Tibial nerve (tissue), 4 donors: ENCODE measurements around the gene NDUFA9. TPM values are rescaled to one million over a fixed set of nuclear protein-coding genes. Genes with fewer than 3 reads are reported as not detected.

Experiments used
- DNase-seq, 2 donors: peaks; one replicate each; pipeline ENCODE4 v3.0.0-alpha.2; 2019; ENCODE audit warnings: low spot score in 2 of 2
- H3K27ac ChIP-seq, 4 donors: fragments of 200-600 bp; sonication (generic) in 3 of 4; one replicate each; pipeline ENCODE4 v1.5.1; 2017 to 2019; ENCODE audit warnings: mild to moderate bottlenecking in 1 of 4
- H3K27me3 ChIP-seq, 2 donors: fragments of 200-600 bp; sonication (generic) in 1 of 2; one replicate each; pipeline versions ENCODE4 v1.5.1 to v1.6.0; 2017 to 2019
- H3K36me3 ChIP-seq, 3 donors: fragments of 200-600 bp; sonication (generic); one replicate each; pipeline ENCODE4 v1.5.1; 2018 to 2019
- H3K4me1 ChIP-seq, 4 donors: fragments of 200-600 bp; sonication (generic) in 3 of 4; one replicate each; pipeline ENCODE4 v1.5.1; 2017 to 2019
- H3K4me3 ChIP-seq, 4 donors: fragments of 200-600 bp; sonication (generic) in 3 of 4; one replicate each; pipeline ENCODE4 v1.5.1; 2017 to 2019; ENCODE audit warnings: mild to moderate bottlenecking in 1 of 4, moderate library complexity in 1 of 4
- H3K9me3 ChIP-seq, 4 donors: fragments of 200-600 bp; sonication (generic) in 3 of 4; one replicate each; pipeline ENCODE4 v1.5.1; 2017 to 2019
- CTCF ChIP-seq, 5 experiments: fragments of 200-600 bp in 3 of 5; fragments of 450-650 bp in 2 of 5; sonication (generic) in 3 of 5; IDR thresholded peaks; one replicate each; pipeline ENCODE4 v1.5.1; 2016 to 2019; ENCODE audit warnings: antibody characterized with exemption in 5 of 5, mild to moderate bottlenecking in 3 of 5, moderate library complexity in 2 of 5
- EP300 ChIP-seq, 2 donors: sonication (generic); formaldehyde crosslinking; IDR thresholded peaks; one replicate each; pipeline ENCODE4 v1.6.1; 2017; ENCODE audit warnings: antibody characterized with exemption in 2 of 2, mild to moderate bottlenecking in 1 of 2
- POLR2A ChIP-seq, 2 donors: fragments of 450-650 bp; IDR thresholded peaks; one replicate each; pipeline ENCODE4 v1.6.1; 2017; ENCODE audit warnings: antibody characterized with exemption in 2 of 2, mild to moderate bottlenecking in 2 of 2, moderate library complexity in 2 of 2
- WGBS, 2 donors: methylation state at CpG; one replicate each; pipeline ENCODE4 v1.1.5; 2018; 5-methylcytosine and 5-hydroxymethylcytosine counted together
- total RNA-seq, 4 donors: library from RNA; depleted of rRNA; stranded (reverse); fragments of >200 nt; gene quantifications; one replicate each; pipeline ENCODE4 v1.1.0, GENCODE V29; 2016

Gene NDUFA9
- total RNA-seq, 4 donors from 2014 or later: 14.0 to 34.5 (median 29.4) TPM

GRCh38 chr12:4607056-4607455 lies 41.9 kb upstream of the NDUFA9 start:
- TF ChIP-seq CTCF (IDR thresholded peaks at IDR 0.05) (no peak), EP300 (IDR thresholded peaks at IDR 0.05) (no peak), POLR2A (IDR thresholded peaks at IDR 0.05) (no peak)
- H3K27ac ChIP-seq: no peak overlapping the region
- H3K36me3 ChIP-seq: peaks cover 0 to 34% (median 0%) of the 10 kb centered on the region in 3 donors
- H3K9me3 ChIP-seq: no peaks in the 10 kb centered on the region
- H3K27me3 ChIP-seq: no peaks in the 10 kb centered on the region
- 56 to 79% methylated on average over 3 of the region's 3 CpGs for WGBS, 2 donors
- no peak overlapping the region for H3K4me3 ChIP-seq
- DNase-seq: no peak
- H3K4me1 ChIP-seq: peaks cover 4 to 20% (median 12%) of the 10 kb centered on the region in 4 donors

GRCh38 chr12:4609071-4609470 lies 39.8 kb upstream of the NDUFA9 start:
- no peak overlapping the region for H3K4me3 ChIP-seq
- H3K27me3 ChIP-seq: no peaks in the 10 kb centered on the region
- WGBS, 2 donors: 91 to 92% methylated on average over 9 of the region's 9 CpGs
- H3K4me1 ChIP-seq: peaks cover 4 to 20% (median 12%) of the 10 kb centered on the region in 4 donors
- peaks cover 0 to 54% (median 6%) of the 10 kb centered on the region in 3 donors for H3K36me3 ChIP-seq
- TF ChIP-seq CTCF (IDR thresholded peaks at IDR 0.05) (no peak), POLR2A (IDR thresholded peaks at IDR 0.05) (no peak), EP300 (IDR thresholded peaks at IDR 0.05) (no peak)
- no peaks in the 10 kb centered on the region for H3K9me3 ChIP-seq
- no peak for DNase-seq
- H3K27ac ChIP-seq: no peak overlapping the region

GRCh38 chr12:4610481-4610880 lies 38.4 kb upstream of the NDUFA9 start:
- H3K4me3 ChIP-seq: no peak overlapping the region
- H3K9me3 ChIP-seq: no peaks in the 10 kb centered on the region
- no peaks in the 10 kb centered on the region for H3K27me3 ChIP-seq
- H3K4me1 ChIP-seq: peaks cover 3 to 16% (median 9%) of the 10 kb centered on the region in 4 donors
- peaks cover 0 to 68% (median 6%) of the 10 kb centered on the region in 3 donors for H3K36me3 ChIP-seq
- WGBS, 2 donors: 64 to 73% methylated on average over 4 of the region's 4 CpGs
- H3K27ac ChIP-seq: no peak overlapping the region
- TF ChIP-seq EP300 (IDR thresholded peaks at IDR 0.05) (no peak), CTCF (IDR thresholded peaks at IDR 0.05) (no peak), POLR2A (IDR thresholded peaks at IDR 0.05) (no peak)
- DNase-seq: no peak

- peaks cover 0 to 55% (median 6%) of the 10 kb centered on the region in 3 donors for H3K36me3 ChIP-seq
- H3K9me3 ChIP-seq: no peaks in the 10 kb centered on the region
- no peaks in the 10 kb centered on the region for H3K4me1 ChIP-seq
- no peak overlapping the region for H3K4me3 ChIP-seq
- H3K27me3 ChIP-seq: no peaks in the 10 kb centered on the region
- no peak for TF ChIP-seq CTCF (IDR thresholded peaks at IDR 0.05)
- TF ChIP-seq POLR2A (IDR thresholded peaks at IDR 0.05): no peak
- no peak for TF ChIP-seq EP300 (IDR thresholded peaks at IDR 0.05)
- H3K27ac ChIP-seq: no peak overlapping the region
- WGBS, 2 donors: 87% methylated on average over 9 of the region's 9 CpGs
- DNase-seq: no peak
Observed at GRCh38 chr12:4615667-4616066, 33.2 kb upstream of the NDUFA9 start.

- DNase-seq: no peak
- 94 to 95% methylated on average over 3 of the region's 3 CpGs for WGBS, 2 donors
- no peaks in the 10 kb centered on the region for H3K27me3 ChIP-seq
- no peaks in the 10 kb centered on the region for H3K4me1 ChIP-seq
- no peak overlapping the region for H3K27ac ChIP-seq
- no peak overlapping the region for H3K4me3 ChIP-seq
- TF ChIP-seq CTCF (IDR thresholded peaks at IDR 0.05): no peak
- no peak for TF ChIP-seq EP300 (IDR thresholded peaks at IDR 0.05)
- TF ChIP-seq POLR2A (IDR thresholded peaks at IDR 0.05): no peak
- H3K9me3 ChIP-seq: no peaks in the 10 kb centered on the region
- H3K36me3 ChIP-seq: no peaks in the 10 kb centered on the region
Observed at GRCh38 chr12:4621511-4621910, 27.4 kb upstream of the NDUFA9 start.
